Activated CD8-positive, alpha-beta memory T cell treated with anti-CD3 and anti-CD28 coated beads, Interleukin-2, amount 50 U/mL, for 1 hour (primary cell): ENCODE measurements around the gene CASP10.
"Not testable (repeated sequence)": the region's sequence is repeated elsewhere in the genome, so short reads cannot be mapped to it uniquely, and the experiment has no call there.

ENCODE experiments used
- DNase-seq: peaks from one replicate; pipeline ENCODE4 v3.0.0-alpha.2; 2020; ENCODE audit errors: extremely low read depth

The CASP10 gene, protein sequence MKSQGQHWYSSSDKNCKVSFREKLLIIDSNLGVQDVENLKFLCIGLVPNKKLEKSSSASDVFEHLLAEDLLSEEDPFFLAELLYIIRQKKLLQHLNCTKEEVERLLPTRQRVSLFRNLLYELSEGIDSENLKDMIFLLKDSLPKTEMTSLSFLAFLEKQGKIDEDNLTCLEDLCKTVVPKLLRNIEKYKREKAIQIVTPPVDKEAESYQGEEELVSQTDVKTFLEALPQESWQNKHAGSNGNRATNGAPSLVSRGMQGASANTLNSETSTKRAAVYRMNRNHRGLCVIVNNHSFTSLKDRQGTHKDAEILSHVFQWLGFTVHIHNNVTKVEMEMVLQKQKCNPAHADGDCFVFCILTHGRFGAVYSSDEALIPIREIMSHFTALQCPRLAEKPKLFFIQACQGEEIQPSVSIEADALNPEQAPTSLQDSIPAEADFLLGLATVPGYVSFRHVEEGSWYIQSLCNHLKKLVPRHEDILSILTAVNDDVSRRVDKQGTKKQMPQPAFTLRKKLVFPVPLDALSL

DNA sequence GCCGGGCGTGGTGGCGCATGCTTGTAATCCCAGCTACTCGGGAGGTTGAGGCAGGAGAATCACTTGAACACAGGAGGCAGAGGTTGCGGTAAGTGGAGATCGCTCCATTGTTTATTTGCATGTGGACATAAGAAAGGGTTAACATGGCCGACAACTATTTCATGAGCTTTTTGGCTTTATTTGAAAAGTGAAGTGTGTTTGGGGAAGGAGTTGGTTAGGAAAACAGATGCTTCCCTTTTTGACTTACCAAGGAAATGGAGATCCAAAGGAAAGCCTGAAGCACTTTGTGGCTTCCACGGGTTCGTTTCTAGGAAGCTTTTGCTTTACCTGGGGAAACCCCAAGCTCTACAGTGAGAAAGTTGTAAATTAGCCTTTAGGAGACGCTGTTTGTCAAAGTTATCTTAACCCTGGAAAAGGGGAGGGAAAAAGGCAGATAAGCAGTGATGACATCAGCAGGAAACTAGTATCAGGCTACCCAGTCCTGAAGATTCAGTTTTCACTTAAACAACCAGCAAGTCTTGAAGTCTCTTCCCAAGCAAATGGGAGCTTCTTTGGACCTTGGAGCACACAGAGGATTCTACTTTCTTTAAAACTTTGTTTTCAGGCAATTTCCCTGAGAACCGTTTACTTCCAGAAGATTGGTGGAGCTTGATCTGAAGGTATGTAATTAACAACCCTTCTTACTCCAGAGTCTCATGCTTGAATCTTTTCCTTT is at the start of gene CASP10:
Gene CASP10, plus strand, starts transcription at position 492 of the 715 bp plus-strand sequence. CDS start 2,637 bp downstream, outside the sequence.
- no peak for DNase-seq

DNA sequence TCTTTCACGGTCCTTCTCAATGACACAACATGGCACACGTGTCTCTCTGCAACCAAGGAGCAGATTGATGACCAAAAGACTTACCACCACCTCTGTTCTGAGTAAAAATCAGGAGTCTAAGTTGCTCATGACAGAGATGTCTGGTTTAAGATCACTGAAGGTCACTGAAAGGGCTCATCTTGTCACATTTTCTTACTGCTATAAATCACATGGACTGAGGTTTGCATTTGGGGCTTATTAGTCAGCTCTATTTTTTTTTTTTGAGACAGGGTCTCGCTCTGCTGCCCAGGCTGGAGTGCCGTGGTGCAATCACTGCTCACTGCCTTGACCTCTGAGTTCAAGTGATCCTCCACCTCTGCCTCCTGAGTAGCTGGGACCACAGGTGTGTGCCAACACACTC is 47.6 kb upstream of the CASP10 start:
- no peak for DNase-seq

GRCh38 chr2:201136889-201137321 is 46.0 kb upstream of the CASP10 start:
- DNase-seq, result no peak

- DNase-seq, result no peak
Measured at GRCh38 chr2:201137505-201138400, 45.2 kb upstream of the CASP10 start.

GRCh38 chr2:201138401-201138970 is 44.5 kb upstream of the CASP10 start:
- no peak for DNase-seq

DNA sequence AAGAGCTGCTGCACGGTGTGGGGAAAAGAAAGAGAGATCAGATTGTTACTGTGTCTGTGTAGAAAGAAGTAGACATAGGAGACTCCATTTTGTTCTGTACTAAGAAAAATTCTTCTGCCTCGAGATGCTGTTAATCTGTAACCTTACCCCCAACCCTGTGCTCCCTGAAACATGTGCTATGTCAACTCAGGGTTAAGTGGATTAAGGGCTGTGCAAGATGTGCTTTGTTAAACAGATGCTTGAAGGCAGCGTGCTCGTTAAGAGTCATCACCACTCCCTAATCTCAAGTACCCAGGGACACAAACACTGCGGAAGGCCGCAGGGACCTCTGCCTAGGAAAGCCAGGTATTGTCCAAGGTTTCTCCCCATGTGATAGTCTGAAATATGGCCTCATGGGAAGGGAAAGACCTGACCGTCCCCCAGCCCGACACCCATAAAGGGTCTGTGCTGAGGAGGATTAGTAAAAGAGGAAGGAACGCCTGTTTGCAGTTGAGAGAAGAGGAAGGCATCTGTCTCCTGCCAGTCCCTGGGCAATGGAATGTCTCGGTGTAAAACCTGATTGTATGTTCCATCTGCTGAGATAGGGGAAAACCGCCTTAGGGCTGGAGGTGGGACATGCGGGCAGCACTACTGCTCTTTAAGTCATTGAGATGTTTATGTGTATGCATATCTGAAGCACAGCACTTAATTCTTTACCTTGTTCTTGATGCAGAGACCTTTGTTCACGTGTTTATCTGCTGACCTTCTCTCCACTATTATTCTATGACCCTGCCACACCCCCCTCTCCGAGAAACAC is 43.8 kb upstream of the CASP10 start:
- not testable (repeated sequence) for DNase-seq

DNA sequence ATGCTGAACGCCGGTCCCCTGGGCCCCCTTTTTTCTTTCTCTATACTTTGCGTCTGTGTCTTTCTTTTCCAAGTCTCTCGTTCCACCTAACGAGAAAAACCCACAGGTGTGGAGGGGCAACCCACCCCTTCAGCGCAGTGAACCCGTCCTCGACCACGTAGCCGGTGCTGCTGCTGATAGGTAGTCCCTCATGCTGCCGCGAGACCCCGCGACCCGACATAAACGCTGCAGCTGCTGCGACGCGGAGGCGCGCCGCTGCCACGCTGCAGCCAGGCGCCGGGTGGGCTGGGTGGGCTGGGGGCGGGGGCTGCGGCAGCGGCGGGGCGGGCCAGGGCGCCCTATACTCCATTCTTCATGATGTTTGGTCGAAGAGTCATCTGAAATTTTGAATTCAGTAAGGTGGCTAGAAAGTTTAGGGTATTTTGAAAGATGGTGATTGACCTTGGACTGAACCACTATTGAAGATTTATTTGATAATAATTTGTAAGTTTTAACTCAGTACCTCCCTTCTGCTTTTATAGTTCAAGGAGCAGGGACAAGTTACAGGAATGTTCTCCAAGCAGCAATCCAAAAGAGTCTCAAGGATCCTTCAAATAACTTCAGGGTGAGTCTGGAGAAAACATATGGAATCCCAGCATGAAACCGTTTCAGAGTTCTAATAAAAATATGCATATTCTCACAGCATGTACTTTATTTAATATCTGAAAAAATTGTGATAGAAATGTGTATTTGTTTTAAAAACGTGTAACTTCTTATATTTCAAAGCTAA is 42.9 kb upstream of the CASP10 start:
- DNase-seq, result no peak

DNA sequence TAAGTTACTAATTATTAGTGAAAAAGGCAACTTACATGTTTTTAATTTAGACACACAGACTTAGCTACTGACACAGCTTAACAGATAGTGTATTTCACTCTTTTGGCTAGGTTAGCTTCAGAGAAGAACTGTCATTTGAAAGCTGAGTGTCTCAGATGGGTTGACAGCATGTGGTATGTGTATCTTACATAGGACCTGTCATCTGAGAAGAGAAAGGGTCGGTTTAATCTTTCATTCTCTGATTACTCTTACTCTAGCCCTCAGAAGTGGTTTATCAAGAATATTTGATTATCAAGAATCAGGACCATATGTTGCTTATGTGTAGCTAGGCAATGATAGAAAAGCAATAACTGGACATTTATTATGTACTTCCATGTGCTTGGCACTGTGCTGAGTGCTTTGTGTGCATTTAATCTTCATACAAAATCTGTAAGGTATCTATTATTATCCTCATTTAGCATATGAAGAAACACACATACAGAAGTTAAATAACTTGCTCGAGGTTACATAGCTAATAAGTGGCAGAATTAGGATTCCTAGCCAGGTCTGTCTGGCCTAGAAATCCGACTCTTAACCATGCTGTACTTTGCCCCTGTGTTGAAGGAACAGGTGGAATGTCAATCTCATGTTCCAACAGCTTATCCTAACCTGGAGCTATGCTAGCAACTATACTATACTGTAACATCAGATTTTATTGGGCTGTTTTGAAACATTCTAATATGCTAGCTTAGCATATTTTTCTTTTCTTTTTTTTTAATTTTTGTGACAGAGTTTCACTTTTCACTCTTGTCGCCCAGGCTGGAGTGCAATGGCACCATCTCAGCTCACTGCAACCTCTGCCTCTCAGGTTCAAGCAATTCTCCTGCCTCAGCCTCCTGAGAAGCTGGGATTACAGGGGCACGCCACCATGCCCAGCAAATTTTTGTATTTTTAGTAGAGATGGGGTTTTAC is 38.6 kb upstream of the CASP10 start:
- no peak for DNase-seq

GRCh38 chr2:201148434-201148990 is 34.4 kb upstream of the CASP10 start:
- DNase-seq, result no peak

GRCh38 chr2:201149064-201149820 is 33.7 kb upstream of the CASP10 start:
- DNase-seq, result no peak

DNA sequence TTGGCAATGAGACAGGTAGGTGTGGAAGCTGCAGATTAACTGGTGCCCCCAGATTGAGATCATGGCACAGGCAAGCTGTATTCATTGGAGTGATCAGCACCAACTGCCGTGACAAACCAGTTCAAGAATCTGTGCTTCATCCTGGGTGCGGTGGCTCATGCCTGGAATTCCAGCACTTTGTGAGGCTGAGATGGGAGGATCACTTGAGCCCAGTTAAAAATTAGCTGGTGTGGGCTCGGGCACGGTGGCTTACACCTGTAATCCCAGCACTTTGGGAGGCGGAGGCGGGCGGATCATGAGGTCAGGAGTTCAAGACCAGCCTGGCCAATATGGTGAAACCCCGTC is 33.1 kb upstream of the CASP10 start:
- DNase-seq, result not testable (repeated sequence)

- no peak for DNase-seq
Measured at GRCh38 chr2:201150454-201151020, 32.4 kb upstream of the CASP10 start.

GRCh38 chr2:201151127-201151981 is 31.6 kb upstream of the CASP10 start:
- no peak for DNase-seq

DNA sequence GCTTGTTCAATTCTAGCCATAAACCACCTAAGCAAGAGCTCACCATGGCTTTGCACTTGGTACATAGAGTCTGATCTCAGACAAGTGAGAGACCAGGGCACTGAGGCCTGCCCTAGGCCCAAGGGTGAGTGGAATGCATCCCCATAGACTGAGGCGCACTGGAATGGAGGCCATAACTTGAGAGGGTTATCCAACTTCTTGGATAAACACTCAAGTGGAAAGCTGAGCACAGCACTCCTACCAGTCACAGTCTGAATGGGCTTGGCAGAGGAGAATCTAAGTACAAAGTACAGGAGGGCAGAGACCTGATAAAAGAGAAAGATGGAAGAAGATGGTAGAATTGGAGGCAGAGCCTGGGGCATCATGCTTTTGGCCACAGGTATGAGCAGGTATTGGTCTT is 30.4 kb upstream of the CASP10 start:
- no peak for DNase-seq

DNA sequence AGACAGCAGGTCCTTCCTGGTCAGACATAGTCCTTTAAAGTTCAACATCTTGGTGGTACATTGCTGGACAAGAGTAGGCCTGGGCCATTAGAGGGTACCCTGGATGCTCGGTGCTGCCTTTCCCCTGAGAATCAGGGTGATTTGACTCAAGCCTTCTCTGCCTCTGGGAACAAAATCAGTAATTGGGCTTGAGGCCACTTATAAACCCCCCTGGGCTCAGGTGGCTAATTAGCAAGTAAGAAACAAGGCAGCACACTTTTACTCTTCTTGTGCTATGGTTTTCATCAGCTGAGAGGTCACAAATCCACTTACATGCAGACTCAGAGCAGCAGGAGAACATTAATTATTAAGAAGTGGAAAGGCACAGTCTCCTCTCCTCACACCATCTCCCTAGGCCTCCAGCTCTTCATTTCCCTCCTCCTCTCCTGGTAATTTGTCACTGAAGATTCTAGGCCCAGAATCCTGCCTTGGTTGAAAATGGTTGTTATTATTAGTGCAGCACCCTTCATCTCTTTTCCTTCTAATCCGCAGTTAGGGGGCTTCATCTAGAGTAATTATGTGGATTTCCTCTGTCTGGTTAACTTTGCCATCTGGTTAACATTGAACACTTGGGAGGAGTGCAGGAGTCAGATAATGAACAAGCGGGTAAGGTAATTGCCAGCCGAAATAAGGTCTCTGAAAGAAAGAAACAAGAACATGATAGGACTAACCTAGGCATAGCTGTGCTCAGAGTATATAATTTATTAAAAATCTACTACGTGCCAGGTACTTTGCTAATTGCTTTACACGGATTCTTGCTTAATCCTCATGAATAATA is 29.7 kb upstream of the CASP10 start:
- no peak for DNase-seq
